ENCODE data around the gene VPS41. TPM values are rescaled to one million over a fixed set of nuclear protein-coding genes. Genes with fewer than 3 reads are reported as not detected.
A peak's percentile ranks its signal among the peaks of the same experiment; 100 is the strongest.

The VPS41 gene
- total RNA-seq, 1 experiment from 2014 or later: 98.1 TPM

DNA sequence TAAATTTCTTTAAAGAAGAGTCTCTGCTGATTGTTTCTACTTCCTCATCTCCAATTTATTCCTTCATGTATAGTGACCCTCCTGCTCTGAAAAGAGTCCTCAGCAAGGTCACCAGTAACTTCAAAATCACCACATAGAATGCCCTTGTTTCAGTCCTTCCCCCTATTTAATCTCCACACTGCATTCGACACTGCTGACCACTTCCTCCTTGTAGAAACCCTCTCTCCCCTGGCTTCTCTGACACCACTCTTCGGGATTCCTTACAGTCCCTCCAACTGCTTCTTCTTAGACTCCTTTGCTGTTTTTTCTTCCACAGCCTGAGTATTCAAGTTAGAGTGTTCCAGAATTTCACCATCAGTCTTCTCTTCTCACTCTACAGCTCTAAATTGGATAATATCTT, 89.5 kb downstream of the VPS41 start:
- Histone ChIP-seq H3K27ac (ENCODE audit: low read length) (no peak overlapping the region), H3K4me1 (ENCODE audit: low read length) (0 out of 2 replicates have a peak, but pooled peaks cover 4% of the 10 kb centered on the region), H3K4me2 (ENCODE audit: low read depth, low read length, poor library complexity, severe bottlenecking) (no peak overlapping the region), H3K79me2 (ENCODE audit: low read length) (0 out of 2 replicates have a peak, but pooled peaks cover 2% of the 10 kb centered on the region), H3K4me3 (ENCODE audit: low read length) (no peak overlapping the region), H3K9me3 (ENCODE audit: low read length) (no peaks in the 10 kb centered on the region), H3K36me3 (ENCODE audit: insufficient read depth, low read length) (0 out of 2 replicates have a peak, but pooled peaks cover 3% of the 10 kb centered on the region), H3K27me3 (ENCODE audit: low read length) (no peaks in the 10 kb centered on the region), H4K20me1 (ENCODE audit: insufficient read depth, low read depth, low read length) (no peaks in the 10 kb centered on the region), H2AFZ (ENCODE audit: low read length) (no peak overlapping the region), H3K9ac (ENCODE audit: low read length) (no peak overlapping the region), H3K9me2 (replicated peaks; ENCODE audit: insufficient read depth, low read length) (no peaks in the 10 kb centered on the region)
- DNase-seq: no peak

DNA sequence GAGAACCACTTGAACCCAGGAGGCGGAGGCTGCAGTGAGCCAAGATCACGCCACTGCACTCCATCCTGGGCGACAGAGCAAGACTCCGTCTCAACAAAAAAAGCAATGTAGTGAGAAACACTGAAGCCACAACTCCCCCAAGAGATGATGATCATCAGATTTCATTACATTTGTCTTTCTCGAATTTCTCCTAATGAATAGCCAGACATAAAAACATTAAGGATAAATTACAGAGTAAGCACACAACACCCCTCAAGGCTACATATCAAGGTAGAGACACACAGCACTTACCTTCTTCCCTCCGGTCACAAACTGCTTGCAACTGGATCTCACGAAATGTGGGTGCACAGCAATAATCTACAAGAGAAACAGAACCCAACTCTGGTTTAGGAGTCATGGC, 91.5 kb downstream of the VPS41 start:
- Histone ChIP-seq H3K36me3 (ENCODE audit: insufficient read depth, low read length) (0 out of 2 replicates have a peak, but pooled peaks cover 3% of the 10 kb centered on the region), H4K20me1 (ENCODE audit: insufficient read depth, low read depth, low read length) (no peaks in the 10 kb centered on the region), H3K27ac (ENCODE audit: low read length) (no peak overlapping the region), H3K79me2 (ENCODE audit: low read length) (no peaks in the 10 kb centered on the region), H3K4me3 (ENCODE audit: low read length) (no peak overlapping the region), H3K9ac (ENCODE audit: low read length) (no peak overlapping the region), H3K9me2 (replicated peaks; ENCODE audit: insufficient read depth, low read length) (0 out of 2 replicates have a peak, but pooled peaks cover 2% of the 10 kb centered on the region), H3K27me3 (ENCODE audit: low read length) (no peaks in the 10 kb centered on the region), H3K4me1 (ENCODE audit: low read length) (0 out of 2 replicates have a peak, but pooled peaks cover 4% of the 10 kb centered on the region), H3K4me2 (ENCODE audit: low read depth, low read length, poor library complexity, severe bottlenecking) (no peak overlapping the region), H3K9me3 (ENCODE audit: low read length) (no peaks in the 10 kb centered on the region), H2AFZ (ENCODE audit: low read length) (no peak overlapping the region)
- no peak for DNase-seq

DNA sequence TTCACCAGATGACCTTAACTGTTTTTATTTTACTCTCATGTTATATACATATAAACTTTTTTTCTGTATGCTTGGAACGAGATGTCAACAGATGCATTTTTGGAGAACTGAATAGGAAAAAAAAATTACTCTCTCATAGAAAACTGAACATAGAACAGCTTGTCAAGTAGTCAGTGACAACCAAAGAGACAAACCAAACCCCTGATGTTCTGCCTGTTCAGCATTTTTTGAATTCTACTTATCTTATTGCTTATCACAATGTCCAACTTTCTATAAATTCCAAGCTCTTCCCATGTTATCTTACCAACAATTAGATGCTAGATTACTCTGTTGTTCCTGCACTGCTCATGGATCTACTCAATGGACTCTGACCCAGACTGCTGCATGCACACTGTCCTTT, 95.2 kb downstream of the VPS41 start:
- no peak for DNase-seq
- Histone ChIP-seq H3K4me3 (ENCODE audit: low read length) (no peak overlapping the region), H3K27ac (ENCODE audit: low read length) (no peak overlapping the region), H3K9me2 (replicated peaks; ENCODE audit: insufficient read depth, low read length) (0 out of 2 replicates have a peak, but pooled peaks cover 3% of the 10 kb centered on the region), H3K9ac (ENCODE audit: low read length) (no peak overlapping the region), H4K20me1 (ENCODE audit: insufficient read depth, low read depth, low read length) (no peaks in the 10 kb centered on the region), H3K4me2 (ENCODE audit: low read depth, low read length, poor library complexity, severe bottlenecking) (no peak overlapping the region), H3K27me3 (ENCODE audit: low read length) (no peaks in the 10 kb centered on the region), H3K4me1 (ENCODE audit: low read length) (0 out of 2 replicates have a peak, but pooled peaks cover 4% of the 10 kb centered on the region), H3K36me3 (ENCODE audit: insufficient read depth, low read length) (0 out of 2 replicates have a peak, but pooled peaks cover 3% of the 10 kb centered on the region), H3K79me2 (ENCODE audit: low read length) (no peaks in the 10 kb centered on the region), H2AFZ (ENCODE audit: low read length) (no peak overlapping the region), H3K9me3 (ENCODE audit: low read length) (no peaks in the 10 kb centered on the region)

DNA sequence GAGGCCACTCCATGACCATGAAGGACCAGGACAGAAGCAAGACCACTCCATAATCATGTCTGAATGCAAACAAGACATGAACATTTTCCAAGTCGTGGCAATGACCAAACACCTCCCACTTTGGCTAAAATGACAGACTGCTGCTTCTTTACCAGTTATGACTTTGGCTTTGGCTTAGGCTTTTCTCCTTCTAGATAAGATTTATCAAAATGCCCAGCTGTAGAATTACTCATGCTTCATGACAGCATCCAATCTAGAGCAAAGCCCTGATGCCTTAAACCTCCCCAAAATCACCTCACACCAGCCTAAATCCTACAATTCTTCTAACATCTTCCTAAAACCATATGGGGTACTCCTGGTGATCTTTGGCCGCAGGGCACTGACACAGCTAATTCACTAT, 102.1 kb downstream of the VPS41 start:
- Histone ChIP-seq H3K9ac (ENCODE audit: low read length) (no peak overlapping the region), H3K27ac (ENCODE audit: low read length) (no peak overlapping the region), H3K4me2 (ENCODE audit: low read depth, low read length, poor library complexity, severe bottlenecking) (no peak overlapping the region), H3K79me2 (ENCODE audit: low read length) (no peaks in the 10 kb centered on the region), H3K9me3 (ENCODE audit: low read length) (no peaks in the 10 kb centered on the region), H3K9me2 (replicated peaks; ENCODE audit: insufficient read depth, low read length) (no peaks in the 10 kb centered on the region), H3K36me3 (ENCODE audit: insufficient read depth, low read length) (no peaks in the 10 kb centered on the region), H3K4me1 (ENCODE audit: low read length) (no peaks in the 10 kb centered on the region), H2AFZ (ENCODE audit: low read length) (no peak overlapping the region), H4K20me1 (ENCODE audit: insufficient read depth, low read depth, low read length) (no peaks in the 10 kb centered on the region), H3K4me3 (ENCODE audit: low read length) (no peak overlapping the region), H3K27me3 (ENCODE audit: low read length) (no peaks in the 10 kb centered on the region)
- no peak for DNase-seq

DNA sequence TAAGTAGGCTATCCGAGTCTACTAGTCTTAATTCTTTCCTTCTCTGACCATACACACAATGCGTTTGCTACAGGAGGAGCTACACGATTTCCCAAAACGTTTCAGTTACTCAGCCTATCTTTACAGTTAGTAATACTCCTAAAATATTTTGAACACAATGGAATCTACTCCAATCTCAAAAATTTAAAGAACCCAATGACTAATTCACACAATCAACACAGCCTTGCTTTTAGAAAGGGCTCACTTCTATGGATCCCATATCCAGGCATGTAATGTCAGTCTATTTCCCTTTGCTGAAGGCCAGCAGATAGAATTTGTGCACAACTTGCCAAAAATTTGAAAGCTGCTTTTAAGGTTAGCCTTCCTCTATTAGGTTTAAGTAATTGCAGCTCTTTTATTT, 107.2 kb downstream of the VPS41 start:
- H3K4me2 ChIP-seq (ENCODE audit: low read depth, low read length, poor library complexity, severe bottlenecking): no peak overlapping the region
- no peak overlapping the region for H3K4me3 ChIP-seq (ENCODE audit: low read length)
- no peak for DNase-seq
- no peaks in the 10 kb centered on the region for H3K9me2 ChIP-seq (replicated peaks; ENCODE audit: insufficient read depth, low read length)
- H3K9me3 ChIP-seq (ENCODE audit: low read length): no peaks in the 10 kb centered on the region
- no peaks in the 10 kb centered on the region for H3K27me3 ChIP-seq (ENCODE audit: low read length)
- H3K4me1 ChIP-seq (ENCODE audit: low read length): no peaks in the 10 kb centered on the region
- no peaks in the 10 kb centered on the region for H4K20me1 ChIP-seq (ENCODE audit: insufficient read depth, low read depth, low read length)
- no peak overlapping the region for H3K27ac ChIP-seq (ENCODE audit: low read length)
- no peak overlapping the region for H2AFZ ChIP-seq (ENCODE audit: low read length)
- no peaks in the 10 kb centered on the region for H3K79me2 ChIP-seq (ENCODE audit: low read length)
- no peaks in the 10 kb centered on the region for H3K36me3 ChIP-seq (ENCODE audit: insufficient read depth, low read length)
- H3K9ac ChIP-seq (ENCODE audit: low read length): no peak overlapping the region

DNA sequence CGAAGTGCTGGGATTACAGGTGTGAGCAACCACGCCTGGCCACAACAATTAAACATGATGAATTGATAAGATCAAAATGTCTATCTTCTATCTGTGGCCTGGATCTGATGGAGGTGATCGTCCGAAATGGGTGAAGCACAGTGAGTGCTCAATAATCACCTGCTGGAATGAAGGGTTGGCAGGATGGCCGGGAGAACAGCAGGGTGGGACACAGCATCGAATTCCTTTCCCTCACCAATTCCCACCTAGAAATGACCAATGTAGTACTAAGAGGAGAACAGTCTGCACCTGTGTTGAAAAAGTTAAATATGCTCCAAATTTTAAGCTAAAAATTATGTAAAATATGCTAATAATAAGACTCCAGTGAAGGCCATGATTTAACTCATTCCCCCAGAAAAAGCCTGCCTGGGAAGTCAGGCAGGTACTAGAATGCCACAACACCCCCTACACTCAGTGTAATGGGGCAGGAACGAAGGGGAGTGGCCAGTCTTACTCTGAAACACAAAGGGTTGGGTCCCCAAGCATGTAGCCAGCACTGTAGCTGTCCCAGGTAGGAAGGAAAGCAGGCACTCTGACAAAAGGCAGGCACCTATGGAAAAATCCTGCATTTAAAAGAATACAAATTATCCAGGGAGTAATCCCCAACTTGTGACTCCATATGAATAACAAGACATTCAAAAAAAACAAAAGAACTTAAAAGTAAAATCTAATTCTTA, 110.3 kb downstream of the VPS41 start:
- Histone ChIP-seq H3K27me3 (ENCODE audit: low read length) (no peaks in the 10 kb centered on the region), H3K27ac (ENCODE audit: low read length) (no peak overlapping the region)
- no peak for DNase-seq

DNA sequence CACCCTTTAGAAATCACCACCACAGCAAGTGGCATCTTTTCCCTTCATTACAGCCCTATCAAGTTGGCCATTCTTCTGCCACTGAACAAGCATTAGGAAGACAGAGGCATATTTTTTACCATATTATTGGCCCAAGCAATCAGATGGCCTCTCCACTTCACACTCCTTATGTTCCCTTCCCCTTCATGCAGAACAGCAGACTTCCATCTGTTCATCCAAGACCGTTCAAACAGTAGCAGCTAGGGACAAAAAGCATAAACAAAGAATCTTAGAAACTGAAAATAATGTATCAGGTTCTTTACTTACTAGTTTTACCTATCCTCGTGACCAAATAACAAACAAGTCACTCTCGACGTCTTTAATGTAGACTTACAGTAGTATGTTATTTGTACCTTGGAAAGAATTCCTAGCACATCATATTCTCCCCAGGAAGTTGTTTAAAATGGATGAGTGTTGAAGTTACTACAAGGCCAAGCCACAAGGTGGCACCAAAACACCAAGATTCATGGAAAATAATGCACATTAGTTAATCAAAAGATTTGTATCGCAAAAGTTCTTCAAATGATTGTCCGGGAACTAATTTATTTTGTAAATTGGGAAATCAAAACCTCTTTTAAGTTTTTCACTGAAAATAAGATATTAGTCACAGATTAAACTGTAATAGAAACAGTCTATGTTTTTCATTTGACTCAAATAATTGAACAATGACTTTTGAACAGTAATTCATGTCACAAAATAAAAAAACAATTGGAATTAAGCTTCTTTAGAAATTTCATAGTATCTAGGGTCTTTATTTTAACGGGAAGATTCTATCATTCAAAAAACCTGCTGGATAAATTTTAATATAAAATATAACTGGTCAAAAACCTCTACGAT, 112.1 kb downstream of the VPS41 start:
- DNase-seq: peak; percentile 77
- Histone ChIP-seq H3K79me2 (ENCODE audit: low read length) (no peaks in the 10 kb centered on the region), H3K27me3 (ENCODE audit: low read length) (no peaks in the 10 kb centered on the region), H3K4me2 (ENCODE audit: low read depth, low read length, poor library complexity, severe bottlenecking) (no peak overlapping the region), H3K4me1 (ENCODE audit: low read length) (no peaks in the 10 kb centered on the region), H3K9me3 (ENCODE audit: low read length) (no peaks in the 10 kb centered on the region), H2AFZ (ENCODE audit: low read length) (no peak overlapping the region), H4K20me1 (ENCODE audit: insufficient read depth, low read depth, low read length) (no peaks in the 10 kb centered on the region), H3K4me3 (ENCODE audit: low read length) (no peak overlapping the region), H3K36me3 (ENCODE audit: insufficient read depth, low read length) (no peaks in the 10 kb centered on the region), H3K27ac (ENCODE audit: low read length) (no peak overlapping the region), H3K9me2 (replicated peaks; ENCODE audit: insufficient read depth, low read length) (no peaks in the 10 kb centered on the region), H3K9ac (ENCODE audit: low read length) (no peak overlapping the region)

More for the DNA sequence above, 110.3 kb downstream of the VPS41 start:
- H3K4me2 ChIP-seq (ENCODE audit: low read depth, low read length, poor library complexity, severe bottlenecking): no peak overlapping the region
- no peaks in the 10 kb centered on the region for H3K79me2 ChIP-seq (ENCODE audit: low read length)
- H3K4me1 ChIP-seq (ENCODE audit: low read length): no peaks in the 10 kb centered on the region
- H2AFZ ChIP-seq (ENCODE audit: low read length): no peak overlapping the region
- no peaks in the 10 kb centered on the region for H3K36me3 ChIP-seq (ENCODE audit: insufficient read depth, low read length)
- H4K20me1 ChIP-seq (ENCODE audit: insufficient read depth, low read depth, low read length): no peaks in the 10 kb centered on the region
- no peak overlapping the region for H3K9ac ChIP-seq (ENCODE audit: low read length)
- no peak overlapping the region for H3K4me3 ChIP-seq (ENCODE audit: low read length)
- no peaks in the 10 kb centered on the region for H3K9me2 ChIP-seq (replicated peaks; ENCODE audit: insufficient read depth, low read length)
- H3K9me3 ChIP-seq (ENCODE audit: low read length): no peaks in the 10 kb centered on the region

DNA sequence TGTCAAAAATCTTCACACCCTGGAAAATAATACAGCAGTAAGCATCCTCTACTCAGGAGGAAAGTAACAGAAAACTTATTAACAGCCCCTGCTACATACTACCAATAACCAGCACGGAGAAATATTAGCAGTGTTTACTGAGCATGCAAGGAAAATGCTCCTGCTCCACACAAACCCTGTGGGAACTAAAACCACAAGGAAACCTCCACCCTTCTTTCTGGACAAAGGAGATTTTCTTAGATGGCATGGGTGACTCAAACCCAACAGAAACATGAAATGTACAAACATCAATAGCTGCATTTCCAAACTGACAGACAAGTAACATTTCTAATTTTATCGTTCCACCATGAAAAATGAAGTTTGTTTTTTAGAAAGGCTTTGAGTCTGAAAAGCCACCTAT, 113.4 kb downstream of the VPS41 start:
- Histone ChIP-seq H3K9ac (ENCODE audit: low read length) (no peak overlapping the region), H3K4me1 (ENCODE audit: low read length) (no peaks in the 10 kb centered on the region), H3K27me3 (ENCODE audit: low read length) (no peaks in the 10 kb centered on the region), H3K4me3 (ENCODE audit: low read length) (no peak overlapping the region), H3K4me2 (ENCODE audit: low read depth, low read length, poor library complexity, severe bottlenecking) (no peak overlapping the region), H3K9me2 (replicated peaks; ENCODE audit: insufficient read depth, low read length) (no peaks in the 10 kb centered on the region), H3K79me2 (ENCODE audit: low read length) (no peaks in the 10 kb centered on the region), H3K27ac (ENCODE audit: low read length) (no peak overlapping the region), H3K9me3 (ENCODE audit: low read length) (no peaks in the 10 kb centered on the region), H2AFZ (ENCODE audit: low read length) (no peak overlapping the region), H3K36me3 (ENCODE audit: insufficient read depth, low read length) (no peaks in the 10 kb centered on the region), H4K20me1 (ENCODE audit: insufficient read depth, low read depth, low read length) (no peaks in the 10 kb centered on the region)
- no peak for DNase-seq
